H1 (cell line): ENCODE results near the gene TFRC. TPM values are rescaled to one million over a fixed set of nuclear protein-coding genes. Genes with fewer than 3 reads are reported as not detected.

Experiments
- CTCF ChIA-PET: fragments of 300-600 bp; sonication (Branson Sonifier 250); formaldehyde crosslinking; loops from one replicate; lab custom pipeline; 2021; ENCODE audit not compliant: partially characterized antibody; lab: Charles Lee
- POLR2A ChIA-PET: fragments of 300-600 bp; sonication (Branson Sonifier 250); formaldehyde crosslinking; loops from one replicate; lab custom pipeline; 2021; ENCODE audit warnings: inconsistent platforms; ENCODE audit not compliant: partially characterized antibody; lab: Charles Lee
- DNase-seq, 2 experiments: peaks; one replicate each; pipeline versions ENCODE4 v3.0.0 to v3.0.0-alpha.2; 2010 to 2022; ENCODE audit warnings: low spot score in 2 of 2, low read depth in 1 of 2, mixed read lengths in 1 of 2
- FAIRE-seq: peaks from 2 replicates; lab custom pipeline; 2011; peaks lifted over from hg19 to GRCh38; lab: Jason Lieb, UNC
- H2AFZ ChIP-seq: 2 replicates; pipeline ENCODE4 v1.8.1; 2012; ENCODE audit warnings: low read length, inconsistent platforms
- H2AK5ac ChIP-seq: 2 replicates; pipeline ENCODE4 v1.6.1; 2013; ENCODE audit warnings: low read depth, low read length
- H2BK120ac ChIP-seq: replicated peaks from 2 replicates; pipeline ENCODE3; 2013; ENCODE audit warnings: low read depth, low read length, inconsistent platforms
- H2BK12ac ChIP-seq: 2 replicates; pipeline ENCODE4 v1.6.1; 2013; ENCODE audit warnings: low read depth, low read length
- H2BK15ac ChIP-seq: 2 replicates; pipeline ENCODE4 v1.6.1; 2013; ENCODE audit warnings: low read length
- H2BK20ac ChIP-seq: 2 replicates; pipeline ENCODE4 v1.6.1; 2013; ENCODE audit warnings: low read length
- H2BK5ac ChIP-seq: 2 replicates; pipeline ENCODE4 v1.6.1; 2013; ENCODE audit warnings: low read depth, low read length
- H3K14ac ChIP-seq: 2 replicates; pipeline ENCODE4 v1.6.1; 2013; ENCODE audit warnings: inconsistent platforms; ENCODE audit not compliant: insufficient read length
- H3K18ac ChIP-seq: 2 replicates; pipeline ENCODE4 v1.6.1; 2013; ENCODE audit warnings: low read length; ENCODE audit errors: extremely low read depth
- H3K23ac ChIP-seq: 2 replicates; pipeline ENCODE4 v1.6.1; 2013; ENCODE audit warnings: inconsistent platforms; ENCODE audit not compliant: insufficient read length
- H3K23me2 ChIP-seq: 2 replicates; pipeline ENCODE4 v1.6.1; 2013; ENCODE audit warnings: low read depth, low read length
- H3K27ac ChIP-seq: 2 replicates; pipeline ENCODE4 v1.6.1; 2011; ENCODE audit warnings: low read depth, low read length, inconsistent platforms
- H3K27me3 ChIP-seq, 4 experiments: replicated peaks in 1 of 4; 1 replicate in 1 of 4; 2 replicates in 3 of 4; pipeline versions ENCODE4 v1.6.1 to v1.8.1; 2011 to 2013; ENCODE audit warnings: low read length in 3 of 4, mild to moderate bottlenecking in 3 of 4, inconsistent platforms in 2 of 4, mixed read lengths in 2 of 4, moderate library complexity in 1 of 4; ENCODE audit not compliant: control insufficient read depth in 3 of 4, insufficient read depth in 3 of 4; ENCODE audit errors: extremely low read depth in 1 of 4
- H3K36me3 ChIP-seq, 4 experiments: 2 replicates each; pipeline versions ENCODE4 v1.6.1 to v1.8.1; 2011 to 2013; ENCODE audit warnings: mild to moderate bottlenecking in 4 of 4, low read length in 3 of 4, moderate library complexity in 2 of 4, control low read depth in 1 of 4, inconsistent platforms in 1 of 4; ENCODE audit not compliant: insufficient read depth in 4 of 4, control insufficient read depth in 2 of 4
- H3K4ac ChIP-seq: replicated peaks from 2 replicates; pipeline ENCODE3; 2013; ENCODE audit warnings: low read length, low read depth, mixed read lengths, inconsistent platforms; ENCODE audit not compliant: insufficient read length
- H3K4me1 ChIP-seq, 4 experiments: replicated peaks in 1 of 4; 1 replicate in 1 of 4; 2 replicates in 3 of 4; pipeline versions ENCODE4 v1.6.1 to v1.8.1; 2011 to 2013; ENCODE audit warnings: low read length in 3 of 4, inconsistent platforms in 2 of 4, mixed read lengths in 1 of 4; ENCODE audit not compliant: insufficient read depth in 4 of 4, control insufficient read depth in 3 of 4
- H3K4me2 ChIP-seq, 2 experiments: 2 replicates each; pipeline versions ENCODE4 v1.6.1 to v1.8.1; 2011 to 2013; ENCODE audit warnings: low read depth in 2 of 2, low read length in 2 of 2, control low read depth in 1 of 2, inconsistent platforms in 1 of 2, mild to moderate bottlenecking in 1 of 2; ENCODE audit not compliant: insufficient read depth in 1 of 2
- H3K4me3 ChIP-seq, 4 experiments: fragments of 200-600, 300-600 bp in 1 of 4; sonication (generic), shearing (Covaris generic), sonication (Bioruptor Twin) in 1 of 4; 2 replicates each; pipeline versions ENCODE4 v1.5.1 to v1.8.1; 2011 to 2016; ENCODE audit warnings: low read length in 4 of 4, low read depth in 3 of 4, control low read depth in 2 of 4, inconsistent platforms in 2 of 4, mild to moderate bottlenecking in 2 of 4, mixed read lengths in 1 of 4, moderate library complexity in 1 of 4; ENCODE audit not compliant: insufficient read depth in 2 of 4; ENCODE audit errors: extremely low read depth in 1 of 4
- H3K56ac ChIP-seq: replicated peaks from 2 replicates; pipeline ENCODE3; 2013; ENCODE audit warnings: low read depth, mild to moderate bottlenecking, mixed read lengths, low read length, inconsistent platforms; ENCODE audit not compliant: insufficient read length
- H3K79me1 ChIP-seq: 2 replicates; pipeline ENCODE4 v1.6.1; 2013; ENCODE audit warnings: low read depth, low read length, control low read depth
- H3K79me2 ChIP-seq, 2 experiments: 2 replicates each; pipeline versions ENCODE4 v1.6.1 to v1.8.1; 2012 to 2013; ENCODE audit warnings: low read length in 2 of 2, mild to moderate bottlenecking in 2 of 2, inconsistent platforms in 1 of 2; ENCODE audit not compliant: insufficient read depth in 2 of 2, control insufficient read depth in 1 of 2
- H3K9ac ChIP-seq, 4 experiments: replicated peaks in 1 of 4; 1 replicate in 1 of 4; 2 replicates in 3 of 4; pipeline versions ENCODE4 v1.6.1 to v1.8.1; 2011 to 2013; ENCODE audit warnings: low read depth in 3 of 4, low read length in 3 of 4, control low read depth in 2 of 4, mild to moderate bottlenecking in 2 of 4, moderate library complexity in 2 of 4, inconsistent platforms in 1 of 4; ENCODE audit errors: extremely low read depth in 1 of 4
- H3K9me3 ChIP-seq, 2 experiments: 2 replicates each; pipeline versions ENCODE4 v1.6.1 to v1.8.1; 2012 to 2013; ENCODE audit warnings: mild to moderate bottlenecking in 2 of 2, moderate library complexity in 2 of 2, control low read depth in 1 of 2, inconsistent platforms in 1 of 2, low read depth in 1 of 2, low read length in 1 of 2, mixed read lengths in 1 of 2; ENCODE audit not compliant: insufficient read depth in 2 of 2
- H4K20me1 ChIP-seq, 2 experiments: replicated peaks in 1 of 2; 2 replicates each; pipeline versions ENCODE3 to v1.8.1; 2011 to 2013; ENCODE audit warnings: inconsistent platforms in 2 of 2, low read length in 2 of 2, mild to moderate bottlenecking in 1 of 2; ENCODE audit not compliant: insufficient read depth in 2 of 2, control insufficient read depth in 1 of 2
- H4K5ac ChIP-seq: 2 replicates; pipeline ENCODE4 v1.6.1; 2013; ENCODE audit warnings: low read length, low read depth, mixed read lengths, inconsistent platforms; ENCODE audit not compliant: insufficient read length
- H4K8ac ChIP-seq: 2 replicates; pipeline ENCODE4 v1.8.0; 2013; ENCODE audit warnings: mild to moderate bottlenecking, moderate library complexity, low read length, inconsistent platforms; ENCODE audit not compliant: insufficient read depth; ENCODE audit errors: extremely low read depth
- H4K91ac ChIP-seq: replicated peaks from 2 replicates; pipeline ENCODE3; 2013; ENCODE audit warnings: low read length, mixed read lengths, inconsistent platforms; ENCODE audit not compliant: insufficient read length
- ATF3 ChIP-seq: IDR thresholded peaks from 2 replicates; pipeline ENCODE4 v1.6.1; 2011; ENCODE audit warnings: low read depth, mild to moderate bottlenecking, low read length; ENCODE audit not compliant: insufficient read depth
- BCL11A ChIP-seq, 2 experiments: IDR thresholded peaks; one replicate each; pipeline ENCODE4 v1.6.1; 2011; ENCODE audit warnings: low read depth in 2 of 2, low read length in 2 of 2, mild to moderate bottlenecking in 2 of 2
- CHD1 ChIP-seq: IDR thresholded peaks from 2 replicates; pipeline ENCODE4 v1.6.1; 2012; ENCODE audit warnings: low read depth, low read length, improper control_type of control experiment
- GTF2F1 ChIP-seq: IDR thresholded peaks from 2 replicates; pipeline ENCODE4 v1.6.1; 2012; ENCODE audit warnings: low read depth, low read length, improper control_type of control experiment, borderline replicate concordance
- KDM4A ChIP-seq: IDR thresholded peaks from one replicate; pipeline ENCODE4 v1.7.1; 2012; ENCODE audit warnings: low read depth, mild to moderate bottlenecking, moderate library complexity, low read length, inconsistent platforms; ENCODE audit not compliant: severe bottlenecking
- RAD21 ChIP-seq, 2 experiments: IDR thresholded peaks in 1 of 2; conservative IDR thresholded peaks in 1 of 2; 2 replicates each; pipeline ENCODE4 v1.6.1; 2011; ENCODE audit warnings: low read depth in 2 of 2, low read length in 2 of 2, improper control_type of control experiment in 1 of 2, inconsistent platforms in 1 of 2, mild to moderate bottlenecking in 1 of 2, moderate library complexity in 1 of 2
- SIN3A ChIP-seq, 2 experiments: IDR thresholded peaks in 1 of 2; conservative IDR thresholded peaks in 1 of 2; 2 replicates each; pipeline ENCODE4 v1.6.1; 2011 to 2012; ENCODE audit warnings: low read length in 2 of 2, improper control_type of control experiment in 1 of 2, low read depth in 1 of 2, mild to moderate bottlenecking in 1 of 2
- SIX5 ChIP-seq: IDR thresholded peaks from 2 replicates; pipeline ENCODE4 v1.6.1; 2011; ENCODE audit warnings: mild to moderate bottlenecking, low read depth, low read length
- SP1 ChIP-seq: IDR thresholded peaks from 2 replicates; pipeline ENCODE4 v1.6.1; 2011; ENCODE audit warnings: low read depth, low read length
- TAF7 ChIP-seq: optimal IDR thresholded peaks from 2 replicates; pipeline ENCODE3; 2011; ENCODE audit warnings: low read depth, mild to moderate bottlenecking, inconsistent platforms, low read length, moderate library complexity, borderline replicate concordance
- WGBS, 2 experiments: shearing (Covaris generic) in 1 of 2; methylation state at CpG; one replicate each; pipeline versions ENCODE4 v1.1.6 to v1.1.7; 2013 to 2015; ENCODE audit warnings: low lambda C conversion rate in 2 of 2, mixed read lengths in 2 of 2, inconsistent platforms in 1 of 2, low coverage in 1 of 2, missing lambda C conversion rate in 1 of 2; ENCODE audit not compliant: insufficient replicate concordance in 2 of 2, insufficient coverage in 1 of 2, insufficient read length in 1 of 2; ENCODE audit errors: extremely low coverage in 1 of 2, missing lambda C conversion rate in 1 of 2; 5-methylcytosine and 5-hydroxymethylcytosine counted together
- polyA plus RNA-seq, 7 experiments: library from polyadenylated mRNA; depleted of rRNA in 3 of 7; stranded (reverse) in 5 of 7; unstranded in 2 of 7; fragments of >200 nt in 5 of 7; fragments of 200-250 nt in 2 of 7; gene quantifications; 1 replicate in 5 of 7; 2 replicates in 1 of 7; 4 replicates in 1 of 7; pipeline versions ENCODE4 v1.2.1 to v1.2.3, GENCODE V29; 2011 to 2013; ENCODE audit warnings: missing spikeins in 2 of 7, mixed read lengths in 2 of 7
- total RNA-seq: library from RNA; stranded (reverse); fragmentation: NEBNext Ultra II Directional; extraction: Animal tissue kit (Norgen Biotek cat#: 25700); gene quantifications from 2 replicates; pipeline ENCODE4 v1.2.1, GENCODE V29; 2021

TFRC gene
- total and polyA plus RNA-seq, 2 of the 8 experiments (the other 6 are each of a cell fraction or from before 2014, with no cell fraction given): 67.3 to 161 TPM

DNA sequence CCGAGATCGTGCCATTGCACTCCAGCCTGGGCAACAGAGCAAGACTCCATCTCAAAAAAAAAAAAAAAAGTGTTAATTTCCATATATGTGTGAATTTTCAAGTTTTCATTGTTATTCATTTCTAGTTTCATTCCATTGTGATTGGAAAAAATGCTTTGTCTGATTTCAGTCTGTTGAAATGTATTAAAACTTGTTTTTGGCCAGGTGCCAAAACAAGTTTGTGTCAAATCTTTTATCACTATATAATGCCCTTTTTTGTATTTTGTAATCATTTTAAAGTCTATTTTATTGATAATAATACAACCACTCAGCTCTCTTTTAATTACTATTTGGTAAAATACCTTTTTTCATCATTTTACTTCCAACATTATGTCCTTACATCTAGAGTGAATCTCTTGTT, 42.5 kb downstream of the TFRC start:
- Histone ChIP-seq H2BK5ac (no peak overlapping the region), H2BK15ac (no peak overlapping the region), H3K4me3 (no peak overlapping the region), H4K20me1 (no peaks in the 10 kb centered on the region), H4K91ac (no peak overlapping the region), H2BK120ac (no peak overlapping the region), H3K27ac (no peak overlapping the region), H3K18ac (no peak overlapping the region), H3K23me2 (no peaks in the 10 kb centered on the region), H4K5ac (no peak overlapping the region), H3K4me1 (no peaks in the 10 kb centered on the region), H3K79me2 (no peaks in the 10 kb centered on the region), H3K14ac (no peak overlapping the region), H3K79me1 (no peaks in the 10 kb centered on the region), H3K4me2 (no peak overlapping the region), H2AFZ (no peak overlapping the region), H4K8ac (no peak overlapping the region), H3K9ac (no peak overlapping the region), H3K9me3 (no peaks in the 10 kb centered on the region; a peak in 2 of 4 replicates), H2AK5ac (no peak overlapping the region), H3K36me3 (no peaks in the 10 kb centered on the region), H2BK20ac (no peak overlapping the region), H3K56ac (no peak overlapping the region), H3K23ac (no peak overlapping the region), H3K27me3 (no peaks in the 10 kb centered on the region), H3K4ac (no peak overlapping the region), H2BK12ac (no peak overlapping the region)
- WGBS, 2 experiments: 100% methylated on average over 1 of the region's 2 CpGs; no CpG with 5 or more reads in 1 of the 2 experiments
- TF ChIP-seq KDM4A (no peak), ATF3 (no peak), RAD21 (IDR thresholded peaks at IDR 0.05 in 1 of 2, conservative IDR thresholded peaks at IDR 0.05 in 1 of 2; ENCODE audit: low read depth in 2 of 2, low read length in 2 of 2) (no peak), CHD1 (no peak), GTF2F1 (no peak), BCL11A (IDR thresholded peaks at IDR 0.05; ENCODE audit: low read depth in 2 of 2, low read length in 2 of 2) (no peak), SIN3A (conservative IDR thresholded peaks at IDR 0.05 in 1 of 2, IDR thresholded peaks at IDR 0.05 in 1 of 2; ENCODE audit: low read depth in 1 of 2, low read length in 2 of 2) (no peak), SIX5 (no peak), SP1 (no peak), TAF7 (no peak)
- no peak for DNase-seq
- ChIA-PET POLR2A (no interaction called here), CTCF (interaction anchor here (0.6 to 3.5 kb wide), 2 partner anchors 13 to 133 kb away, joined by 4 to 13 read pairs; no protein-coding TSS in a partner anchor)
- FAIRE-seq: no peak
